NOMO-1 treated with dmso at 0.1 percent for 144 hours (cell line): Measurements from ENCODE around the gene HMGN4.
"Not testable (repeated sequence)": the region's sequence is repeated elsewhere in the genome, so short reads cannot be mapped to it uniquely, and the experiment has no call there.

Experiments
- DNase-seq: peaks from one replicate; lab custom pipeline; 2025; ENCODE audit not compliant: unreplicated experiment; lab: John Stamatoyannopoulos, UW

HMGN4 gene

DNA sequence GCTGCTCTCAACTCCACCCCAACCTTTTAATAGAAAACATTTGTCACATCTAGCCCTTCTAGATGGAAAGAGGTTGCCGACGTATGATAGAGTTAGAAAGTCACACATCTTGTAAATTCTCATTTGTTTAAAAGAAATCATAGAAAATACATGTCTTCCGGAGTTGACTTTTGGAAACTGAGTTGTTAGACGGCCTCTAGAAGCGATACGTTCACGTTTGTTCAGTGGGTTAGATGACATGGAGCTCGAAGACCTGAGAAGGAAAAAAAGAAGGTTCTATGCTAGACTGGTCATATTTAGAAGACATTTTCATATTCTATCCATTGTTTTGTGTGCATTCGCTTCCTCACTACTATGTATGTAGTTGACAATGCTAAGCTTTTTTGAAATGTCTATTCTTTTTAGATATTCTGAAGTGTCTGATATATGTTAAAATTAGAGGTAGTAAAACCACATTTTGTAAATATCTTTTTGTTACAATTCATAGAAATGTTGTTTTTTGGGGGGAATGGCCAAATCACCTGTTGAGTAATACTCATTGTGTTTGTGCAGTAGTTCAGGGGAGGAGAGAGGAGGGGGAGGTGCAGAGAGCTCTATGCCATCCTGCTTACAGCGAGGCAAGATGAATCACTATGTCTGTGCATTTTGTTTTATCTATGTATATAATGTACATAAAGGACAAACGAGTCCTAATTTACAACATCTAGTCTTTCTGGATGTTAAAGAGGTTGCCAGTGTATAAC lies 15.5 kb upstream of the HMGN4 start:
- peak; percentile 67 for DNase-seq

DNA sequence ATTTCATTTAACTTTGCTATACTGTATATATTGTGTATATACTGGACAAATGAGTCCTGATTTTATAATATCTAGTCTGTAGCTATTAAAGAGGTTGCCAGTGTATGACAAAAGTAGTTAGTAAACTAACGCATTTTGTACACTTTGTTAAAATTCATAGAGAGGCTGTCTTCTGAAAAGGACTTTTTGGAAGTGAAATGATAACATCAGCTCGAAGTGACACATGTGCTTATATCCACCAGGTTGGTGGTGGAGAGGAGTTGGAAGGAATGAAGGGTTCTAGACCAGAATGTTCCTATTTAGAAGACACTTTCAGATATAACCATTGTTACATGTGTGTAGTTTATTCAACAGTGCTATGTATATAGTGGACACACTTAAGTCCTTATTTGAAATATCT lies 13.9 kb upstream of the HMGN4 start:
- DNase-seq = not testable (repeated sequence)

DNA sequence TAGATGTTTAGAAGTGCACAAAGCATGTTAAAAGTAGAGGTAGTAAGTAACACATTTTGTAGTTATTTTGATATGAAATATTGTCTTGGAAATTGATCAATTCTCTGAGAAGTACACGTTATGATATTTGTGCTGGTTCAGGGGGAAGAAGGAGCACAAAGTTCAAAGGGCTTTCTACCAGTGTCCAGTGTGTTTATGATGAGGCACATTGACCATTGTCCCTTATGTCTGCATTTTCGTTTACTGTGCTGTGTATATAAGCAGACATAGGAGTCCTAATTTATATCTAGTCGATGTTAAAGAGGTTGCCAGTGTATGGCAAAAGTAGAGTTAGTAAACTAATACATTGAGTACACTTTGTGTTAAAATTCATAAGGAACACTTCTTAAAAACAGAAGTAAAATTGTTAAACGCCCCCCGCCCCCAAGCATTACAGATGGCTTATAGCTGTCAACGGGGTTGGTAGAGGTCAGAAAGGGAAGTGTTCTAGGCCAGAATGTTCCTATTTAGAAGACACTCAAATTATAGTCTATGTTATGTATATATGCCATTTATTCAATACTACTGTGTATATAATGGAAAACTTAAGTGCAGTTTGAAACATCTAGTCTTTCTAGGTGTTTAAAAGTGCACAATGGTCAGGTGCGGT lies 13.3 kb upstream of the HMGN4 start:
- DNase-seq = no peak

DNA sequence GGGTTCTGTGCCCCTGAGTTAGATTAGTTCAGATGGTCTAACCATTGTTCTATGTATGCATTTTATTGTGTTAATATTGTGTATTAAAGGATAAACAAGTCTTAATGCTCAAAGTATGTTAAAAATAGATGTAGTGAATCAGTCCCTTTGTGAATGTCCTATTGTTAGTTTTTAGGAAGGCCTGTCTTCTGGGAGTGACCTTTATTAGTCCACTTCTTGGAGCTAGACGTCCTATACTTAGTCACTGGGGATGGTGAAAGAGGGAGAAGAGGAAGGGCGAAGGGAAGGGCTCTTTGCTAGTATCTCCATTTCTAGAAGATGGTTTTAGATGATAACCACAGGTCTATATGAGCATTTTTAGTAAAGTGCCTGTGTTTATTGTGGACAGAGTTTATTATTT lies 12.3 kb upstream of the HMGN4 start:
- DNase-seq = no peak

DNA sequence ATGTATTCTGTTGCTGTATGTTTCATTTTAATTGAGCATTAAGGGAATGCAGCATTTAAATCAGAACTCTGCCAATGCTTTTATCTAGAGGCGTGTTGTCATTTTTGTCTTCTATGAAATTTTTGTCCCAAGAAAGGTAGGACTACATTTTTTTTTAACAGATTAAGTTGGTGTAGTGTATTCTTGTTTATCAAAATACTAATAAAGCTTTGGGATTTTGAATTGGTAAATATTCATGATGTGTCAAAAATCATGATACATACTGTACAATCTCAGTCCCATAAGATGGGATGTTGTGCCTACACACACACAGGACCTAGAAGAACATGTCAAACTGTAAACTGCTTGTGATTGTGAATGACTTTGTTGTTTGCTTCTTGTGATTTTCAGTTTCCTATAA lies 11.2 kb upstream of the HMGN4 start:
- DNase-seq = no peak

DNA sequence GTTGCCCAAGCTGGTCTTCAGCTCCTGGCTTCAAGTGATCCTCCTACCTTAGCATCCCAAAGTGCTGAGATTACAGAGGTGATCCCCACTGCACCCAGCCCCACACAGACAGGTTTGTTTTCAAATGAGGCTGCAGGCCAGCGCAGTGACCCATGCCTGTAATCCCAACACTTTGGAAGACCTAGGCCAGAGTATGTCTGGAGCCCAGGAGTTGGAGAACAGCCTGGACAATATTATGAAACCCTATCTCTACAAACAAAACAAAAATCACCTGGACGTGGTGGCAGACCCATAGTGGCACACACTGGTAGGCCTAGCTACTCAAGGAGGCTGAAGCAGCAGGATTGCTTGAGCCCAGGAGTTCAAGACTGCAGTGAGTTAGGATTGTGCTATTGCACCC lies 8.0 kb upstream of the HMGN4 start:
- DNase-seq = no peak

DNA sequence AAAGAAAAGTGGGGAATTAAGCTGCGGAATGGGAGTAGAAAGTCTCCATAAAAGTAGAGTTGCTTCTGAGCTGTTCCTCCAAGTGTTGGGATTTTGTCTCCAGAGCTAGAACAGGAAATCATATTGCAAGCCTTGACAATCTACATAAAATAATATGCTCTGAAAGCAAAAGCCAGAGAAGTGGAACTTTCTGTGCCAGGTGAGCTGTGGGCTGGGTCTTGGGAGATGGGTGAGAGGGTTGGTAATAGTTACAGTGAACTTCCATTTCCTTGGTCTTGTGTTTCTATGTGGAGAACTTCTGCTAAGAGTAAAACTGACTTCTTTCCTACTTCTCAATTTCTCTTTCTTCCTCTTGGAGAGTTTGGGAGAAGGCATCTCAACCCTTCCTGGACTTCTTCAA lies 6.3 kb upstream of the HMGN4 start:
- DNase-seq = no peak

DNA sequence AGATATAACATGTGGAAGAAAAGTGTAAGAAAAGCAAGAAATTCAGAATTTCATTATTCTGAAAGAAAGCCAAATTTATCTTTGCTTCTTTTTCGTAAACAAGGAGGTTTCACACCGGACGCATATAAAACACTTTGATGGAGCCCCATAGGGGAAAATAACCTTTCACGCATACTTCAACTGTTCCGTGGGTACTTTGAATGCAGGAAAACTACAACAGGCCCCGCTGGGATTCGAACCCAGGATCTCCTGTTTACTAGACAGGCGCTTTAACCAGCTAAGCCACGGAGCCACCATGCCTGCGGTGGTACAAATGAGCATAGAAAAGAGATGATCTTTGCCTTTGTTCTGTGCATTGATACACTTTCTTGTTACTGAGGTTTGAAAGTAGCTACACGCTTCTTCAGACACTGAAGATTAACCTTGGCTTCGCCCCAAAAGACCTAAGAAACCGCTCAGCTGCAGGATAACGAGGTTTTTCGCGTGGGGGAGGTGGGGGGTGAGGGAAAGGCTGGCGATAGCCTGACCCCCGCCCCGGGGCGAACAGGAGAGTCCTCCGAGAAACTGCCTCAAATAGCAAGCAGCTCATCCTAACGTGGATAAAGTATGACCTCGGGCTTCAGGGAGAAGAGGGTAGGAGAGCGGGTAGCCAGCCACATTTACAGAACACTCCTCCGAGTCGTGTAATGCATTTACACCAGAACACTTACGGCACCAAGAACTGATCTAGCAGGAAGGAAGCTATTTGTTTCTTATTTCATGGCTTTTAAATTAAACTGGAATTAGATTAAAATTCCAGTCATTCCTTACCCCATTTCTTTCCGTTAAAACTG lies 5.3 kb upstream of the HMGN4 start:
- DNase-seq = peak; percentile 66

DNA sequence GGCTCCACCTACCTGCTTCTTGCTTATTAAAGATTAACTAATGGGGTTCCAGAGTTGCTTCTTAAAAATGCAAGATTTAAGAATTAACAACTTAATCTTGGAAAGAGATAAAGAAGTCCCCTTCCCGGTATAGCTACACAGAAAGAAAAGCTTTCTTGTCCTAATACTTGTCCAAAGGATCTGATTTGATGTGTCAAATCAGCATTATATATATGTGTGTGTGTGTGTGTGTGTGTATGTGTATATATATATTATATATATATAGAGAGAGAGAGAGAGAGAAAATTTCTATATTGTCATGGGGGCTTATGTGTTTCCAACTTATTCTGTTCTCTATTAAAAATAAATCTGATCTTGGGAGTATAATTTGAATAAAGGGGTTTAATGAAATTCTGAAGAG lies 4.6 kb upstream of the HMGN4 start:
- DNase-seq = no peak

DNA sequence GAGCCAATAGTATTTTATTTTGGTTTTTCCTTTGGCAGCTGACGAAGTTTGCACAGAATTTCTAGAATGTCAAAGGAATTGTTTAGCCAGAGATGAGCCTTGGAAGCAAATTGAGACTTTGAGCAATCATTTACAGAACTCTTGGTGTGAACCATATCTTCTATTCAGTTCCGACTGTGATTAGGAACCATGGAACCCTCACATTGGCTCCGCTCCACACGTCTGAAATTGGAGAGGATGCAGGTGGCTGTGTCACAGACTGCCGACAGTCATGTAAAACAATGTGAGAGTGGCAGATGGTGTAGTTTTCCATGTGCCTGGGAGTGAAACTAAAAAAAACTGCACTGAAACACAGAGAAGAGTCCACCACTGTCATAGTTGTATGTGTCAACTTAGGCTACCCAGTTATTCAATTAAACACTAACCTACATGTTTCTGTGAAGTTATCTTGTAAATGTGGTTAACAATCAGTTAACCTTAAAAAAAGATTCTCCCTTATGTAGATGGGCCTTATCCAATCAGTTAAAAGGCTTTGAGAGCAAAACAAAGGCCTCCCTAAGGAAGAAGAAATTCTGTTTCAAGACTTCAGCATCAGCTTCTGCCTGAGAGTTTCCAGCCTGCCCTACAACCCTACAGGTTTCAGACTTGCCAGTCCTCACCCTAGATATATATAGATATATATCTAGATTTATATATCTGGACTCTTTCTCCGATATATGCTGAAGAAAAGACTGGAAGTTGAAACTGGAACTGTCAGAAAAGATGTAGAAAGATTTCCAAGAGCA lies 3.3 kb upstream of the HMGN4 start:
- DNase-seq = no peak

DNA sequence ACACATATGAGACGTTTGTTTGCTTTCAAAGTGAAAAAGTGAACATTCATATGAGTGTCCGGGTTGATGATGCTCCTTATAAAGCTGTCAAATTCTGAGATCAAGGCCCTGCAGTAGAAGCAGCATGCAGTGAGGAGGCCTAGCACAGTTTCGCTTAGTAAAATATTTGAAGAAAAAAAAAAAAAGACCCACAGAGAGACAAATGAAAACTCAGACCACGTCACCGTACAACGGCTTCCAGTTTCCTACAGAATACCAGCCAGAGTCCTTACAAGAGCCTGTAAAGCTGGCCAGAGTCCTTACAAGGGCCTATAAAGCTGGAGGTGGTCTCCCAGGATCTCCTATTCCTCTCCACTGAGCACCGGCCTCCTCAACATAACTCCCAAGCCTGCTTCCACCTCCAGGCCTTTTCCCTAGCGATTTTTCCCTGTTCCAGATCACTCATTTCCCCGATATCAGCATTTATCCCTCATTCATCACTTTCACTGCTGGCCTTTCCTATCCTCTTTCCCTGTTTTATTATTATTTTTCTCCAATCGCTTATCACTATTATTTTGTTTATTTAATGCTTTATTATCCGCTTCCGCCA lies 1.5 kb upstream of the HMGN4 start:
- DNase-seq = no peak

DNA sequence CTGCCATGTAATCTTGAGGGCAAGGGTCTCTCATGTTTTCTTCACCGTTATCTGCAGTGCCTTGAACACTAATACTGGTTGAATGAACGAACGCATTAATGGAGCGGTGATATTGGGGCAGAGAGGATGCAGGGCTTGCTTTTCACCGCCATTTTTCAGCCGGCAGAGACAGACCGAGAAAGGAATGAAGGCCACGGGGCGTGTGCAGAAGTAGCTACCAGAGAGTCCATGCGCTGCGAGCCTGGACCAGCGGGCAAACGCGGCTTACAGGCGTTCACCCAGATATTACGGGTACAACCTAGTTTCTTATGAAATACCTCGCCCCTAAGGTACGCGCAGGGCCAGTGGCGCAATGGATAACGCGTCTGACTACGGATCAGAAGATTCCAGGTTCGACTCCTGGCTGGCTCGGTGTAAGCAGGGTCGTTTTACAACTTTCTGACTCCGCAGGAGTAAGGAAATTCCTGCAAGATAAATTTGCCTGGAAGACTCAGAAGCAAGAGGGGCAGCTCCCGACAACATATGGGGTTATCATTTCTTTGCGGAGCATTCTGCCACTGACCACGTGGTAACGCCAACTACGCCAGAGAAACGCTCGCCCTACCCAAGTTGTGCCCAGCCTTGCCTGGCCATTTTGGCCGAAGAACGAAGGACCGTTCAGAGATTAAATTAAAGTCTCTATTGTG lies 863 bp upstream of the HMGN4 start:
- DNase-seq = peak; percentile 81

DNA sequence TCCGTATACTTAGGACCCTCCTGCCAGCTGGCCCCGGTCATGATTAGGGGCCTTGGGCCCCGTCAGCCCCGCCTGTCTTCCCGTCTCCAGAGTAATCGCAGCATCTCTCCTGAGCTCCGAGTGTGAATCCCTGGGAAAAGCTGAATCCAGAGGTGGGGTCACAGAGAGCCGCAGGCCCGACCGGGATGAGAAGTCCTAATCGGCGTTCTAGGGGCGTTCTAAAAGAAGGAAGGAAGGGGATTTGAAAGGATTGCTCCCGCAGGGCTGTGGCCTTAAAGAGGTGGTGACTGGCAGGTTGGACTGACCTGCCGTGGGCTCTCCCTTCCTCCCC lies 371 bp downstream of the HMGN4 start:
- DNase-seq = no peak

DNA sequence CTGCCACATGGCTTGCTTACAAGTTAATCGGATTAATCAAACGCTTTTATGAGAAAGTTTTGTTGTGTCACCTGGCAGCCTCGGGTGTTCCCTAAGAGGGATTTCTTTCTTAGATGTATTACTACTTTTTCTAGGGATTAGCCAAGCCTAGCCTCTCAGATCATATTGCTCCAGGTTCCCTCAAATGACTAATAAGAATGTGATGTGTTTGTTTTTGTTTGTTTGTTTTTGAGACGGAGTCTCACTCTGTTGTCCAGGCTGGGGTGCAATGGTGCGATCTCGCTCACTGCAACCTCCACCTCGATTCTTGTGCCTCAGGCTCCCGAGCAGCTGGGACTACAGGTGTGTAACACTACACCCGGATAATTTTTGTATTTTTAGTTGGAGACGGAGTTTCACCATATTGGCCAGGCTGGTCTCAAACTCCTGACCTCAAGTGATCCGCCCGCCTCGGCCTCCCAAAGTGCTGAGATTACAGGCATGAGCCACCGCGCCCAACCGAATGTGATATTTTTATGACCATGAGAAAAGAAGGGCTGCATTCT lies 977 bp downstream of the HMGN4 start:
- DNase-seq = no peak

DNA sequence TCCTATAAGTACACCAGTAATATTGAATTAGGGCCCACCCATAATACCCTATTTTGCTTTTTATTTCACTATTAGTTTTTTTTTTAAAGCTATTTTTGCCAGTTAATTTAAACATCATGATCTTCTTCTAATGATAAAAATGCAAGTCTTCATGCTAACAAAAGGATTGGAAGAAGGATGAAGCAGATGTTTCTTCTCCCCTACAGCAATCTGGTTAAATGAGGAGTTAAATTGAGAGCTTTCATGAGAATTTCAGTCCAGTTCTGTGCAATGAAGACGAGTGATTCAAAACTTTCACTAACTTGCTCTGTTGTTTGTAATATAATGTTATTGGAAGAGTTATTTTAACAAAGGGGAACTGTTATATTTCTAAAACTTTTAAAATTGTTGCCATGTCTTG lies 3.4 kb downstream of the HMGN4 start:
- DNase-seq = no peak

DNA sequence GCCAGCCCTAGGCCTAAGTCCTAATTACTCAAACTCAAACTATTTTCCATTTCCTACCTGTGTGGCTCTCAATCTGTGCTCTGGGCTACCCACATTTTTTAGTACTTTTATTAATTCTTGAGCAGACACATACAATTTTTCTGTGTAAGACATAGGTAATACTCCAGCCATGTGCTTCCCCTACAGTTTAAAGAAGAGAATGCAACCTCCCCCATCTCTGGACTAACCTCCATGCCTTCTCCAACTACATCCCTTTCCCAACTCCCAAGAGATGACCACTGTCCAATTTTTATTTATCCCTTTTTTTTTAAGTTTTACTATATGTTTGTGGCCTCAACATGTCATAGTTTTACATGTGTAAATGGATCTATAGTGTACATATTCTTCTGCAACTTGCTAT lies 5.8 kb downstream of the HMGN4 start:
- DNase-seq = no peak

DNA sequence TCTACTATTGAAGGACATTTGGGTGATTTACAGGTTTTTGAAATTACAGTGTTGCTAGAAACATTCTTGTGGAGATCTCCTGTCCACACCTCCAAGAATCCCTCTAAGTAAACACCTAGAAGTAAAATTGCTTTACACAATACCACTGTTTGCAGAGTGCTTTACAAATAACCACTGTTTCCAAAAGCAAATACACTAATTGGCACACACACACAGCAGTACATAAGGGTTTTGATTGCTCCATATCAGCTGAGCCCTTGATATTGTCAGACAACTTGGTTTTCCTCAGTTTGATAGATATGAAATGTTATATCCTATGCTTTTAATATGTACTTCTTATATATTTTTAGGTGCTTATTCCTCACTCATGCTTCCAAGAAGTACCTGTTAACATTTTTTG lies 6.3 kb downstream of the HMGN4 start:
- no peak for DNase-seq

DNA sequence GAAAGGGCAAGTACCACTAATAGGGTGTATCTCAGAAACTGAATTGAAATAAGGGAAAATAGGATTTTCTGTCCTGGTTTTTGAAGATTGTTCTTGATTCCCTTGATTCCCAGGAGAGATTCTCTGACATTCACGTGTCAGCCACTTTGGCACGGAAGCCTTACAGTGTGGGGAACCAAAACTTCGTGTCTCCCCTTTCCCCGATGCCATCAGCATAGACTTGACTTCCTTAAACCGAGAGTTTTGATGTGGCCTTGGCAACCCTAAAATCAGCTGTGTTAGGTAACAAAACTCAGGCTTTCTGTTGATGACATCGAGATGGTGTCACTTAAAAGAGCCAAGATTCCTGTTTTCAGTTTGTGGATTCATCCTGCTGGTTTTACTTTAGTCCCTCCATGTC lies 7.5 kb downstream of the HMGN4 start:
- DNase-seq = peak; percentile 52

DNA sequence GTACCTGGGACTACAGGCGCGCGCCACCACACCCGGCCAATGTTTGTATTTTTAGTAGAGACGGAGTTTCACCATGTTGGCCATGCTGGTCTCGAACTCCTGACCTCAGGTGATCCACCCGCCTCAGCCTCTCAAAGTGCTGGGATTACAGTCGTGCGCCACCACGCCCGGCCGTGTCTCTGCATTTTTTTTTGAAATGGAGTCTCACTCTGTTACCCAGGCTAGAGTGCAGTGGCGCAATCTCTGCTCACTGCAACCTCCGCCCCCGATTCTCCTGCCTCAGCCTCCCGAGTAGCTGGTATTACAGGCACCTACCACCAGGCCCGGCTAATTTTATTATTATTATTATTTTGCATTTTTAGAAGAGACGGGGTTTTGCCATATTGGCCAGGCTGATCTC lies 9.2 kb downstream of the HMGN4 start:
- not testable (repeated sequence) for DNase-seq
